Activated CD8-positive, alpha-beta T cell treated with anti-CD3 and anti-CD28 coated beads for 36 hours (primary cell): Measurements from ENCODE around the gene HK2. TPM values are rescaled to one million over a fixed set of nuclear protein-coding genes. Genes with fewer than 3 reads are reported as not detected.
A peak's percentile ranks its signal among the peaks of the same experiment; 100 is the strongest.

Source experiments
- ATAC-seq: fragments of 200-7000 bp; cut with Tn5 transposase; one replicate; pipeline ENCODE4 v1.10.0; 2021; ENCODE audit warnings: mild to moderate bottlenecking, moderate library complexity
- CTCF ChIA-PET: fragments of 350-600 bp; sonication (Branson Sonifier 250); formaldehyde crosslinking; loops from one replicate; lab custom pipeline; 2021; ENCODE audit warnings: antibody characterized with exemption; lab: Charles Lee
- POLR2A ChIA-PET: fragments of 350-600 bp; sonication (Branson Sonifier 250); formaldehyde crosslinking; loops from one replicate; lab custom pipeline; 2021; ENCODE audit warnings: antibody characterized with exemption; lab: Charles Lee
- DNase-seq: peaks from one replicate; pipeline ENCODE4 v3.0.0-alpha.2; 2020
- H3K27ac Mint-ChIP-seq: one replicate; pipeline ENCODE4 v1.8.0; 2021; ENCODE audit warnings: mild to moderate bottlenecking, mixed read lengths
- H3K27me3 Mint-ChIP-seq: one replicate; pipeline ENCODE4 v1.8.0; 2021; ENCODE audit warnings: mixed read lengths
- H3K36me3 Mint-ChIP-seq: one replicate; pipeline ENCODE4 v1.8.0; 2021; ENCODE audit warnings: low read depth, mixed read lengths
- H3K4me1 Mint-ChIP-seq: one replicate; pipeline ENCODE4 v1.8.0; 2021; ENCODE audit warnings: low read depth, mixed read lengths
- H3K4me3 Mint-ChIP-seq: one replicate; pipeline ENCODE4 v1.8.0; 2021; ENCODE audit warnings: mild to moderate bottlenecking, moderate library complexity, mixed read lengths
- H3K9me3 Mint-ChIP-seq: one replicate; pipeline ENCODE4 v1.8.0; 2021; ENCODE audit warnings: mixed read lengths
- intact Hi-C: fragments of 100-400 bp; cut with micrococcal nuclease; formaldehyde crosslinking; loops from one replicate; pipeline ENCODE4 v1.10.0; 2022
- total RNA-seq, 2 experiments: library from RNA; stranded (reverse); gene quantifications; one replicate each; pipeline ENCODE4 v1.2.3, GENCODE V29; 2021
- TF ChIP-seq, protein P1 (sequence below): fragments of 200-600 bp; IDR thresholded peaks from one replicate; pipeline ENCODE4 v1.8.0; 2022; ENCODE audit warnings: antibody characterized with exemption, mild to moderate bottlenecking

The HK2 gene
- total RNA-seq, 2 experiments from 2014 or later, result 121 to 124 TPM

DNA sequence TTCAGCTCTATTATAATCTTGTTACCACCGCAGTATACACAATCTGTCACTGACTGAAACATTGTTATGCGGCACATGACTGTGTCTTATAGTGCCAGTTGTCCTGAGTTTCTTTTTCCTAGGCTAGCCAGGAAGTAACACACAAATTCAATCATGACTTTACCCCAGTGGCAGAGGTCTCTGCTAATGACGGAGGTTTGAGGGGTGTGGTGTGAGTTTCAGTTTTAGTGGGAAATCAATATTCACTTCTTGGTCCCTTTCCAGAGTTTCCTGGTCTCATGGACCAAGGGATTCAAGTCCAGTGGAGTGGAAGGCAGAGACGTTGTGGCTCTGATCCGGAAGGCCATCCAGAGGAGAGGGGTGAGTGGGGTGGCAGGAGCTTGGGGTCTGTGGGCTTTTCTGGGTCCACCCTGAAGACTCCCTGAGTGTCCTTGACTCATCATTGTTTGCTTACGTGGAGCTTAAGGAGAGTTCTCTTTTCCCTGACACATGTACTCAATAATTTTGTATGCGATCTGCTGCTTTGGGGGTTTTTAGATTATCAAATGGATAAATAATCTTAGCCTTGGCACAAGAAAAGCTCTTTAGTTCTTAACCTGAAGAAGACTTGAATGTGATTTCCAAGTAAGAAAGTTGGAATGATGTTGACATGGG, 39.2 kb downstream of the HK2 start:
- ATAC-seq, result no peak
- Mint-ChIP-seq H3K4me1 (no peaks in the 10 kb centered on the region), H3K27ac (no peak overlapping the region), H3K36me3 (peaks cover 67% of the 10 kb centered on the region), H3K9me3 (no peaks in the 10 kb centered on the region), H3K27me3 (no peaks in the 10 kb centered on the region), H3K4me3 (no peak overlapping the region)
- intact Hi-C loops, result no loop called here
- DNase-seq, result no peak
- ChIA-PET POLR2A (no interaction called here), CTCF (interaction anchor here (1.8 kb wide), 1 partner anchor 158 kb away, joined by 7 read pairs; no protein-coding TSS in a partner anchor)
- TF ChIP-seq, protein P1, sequence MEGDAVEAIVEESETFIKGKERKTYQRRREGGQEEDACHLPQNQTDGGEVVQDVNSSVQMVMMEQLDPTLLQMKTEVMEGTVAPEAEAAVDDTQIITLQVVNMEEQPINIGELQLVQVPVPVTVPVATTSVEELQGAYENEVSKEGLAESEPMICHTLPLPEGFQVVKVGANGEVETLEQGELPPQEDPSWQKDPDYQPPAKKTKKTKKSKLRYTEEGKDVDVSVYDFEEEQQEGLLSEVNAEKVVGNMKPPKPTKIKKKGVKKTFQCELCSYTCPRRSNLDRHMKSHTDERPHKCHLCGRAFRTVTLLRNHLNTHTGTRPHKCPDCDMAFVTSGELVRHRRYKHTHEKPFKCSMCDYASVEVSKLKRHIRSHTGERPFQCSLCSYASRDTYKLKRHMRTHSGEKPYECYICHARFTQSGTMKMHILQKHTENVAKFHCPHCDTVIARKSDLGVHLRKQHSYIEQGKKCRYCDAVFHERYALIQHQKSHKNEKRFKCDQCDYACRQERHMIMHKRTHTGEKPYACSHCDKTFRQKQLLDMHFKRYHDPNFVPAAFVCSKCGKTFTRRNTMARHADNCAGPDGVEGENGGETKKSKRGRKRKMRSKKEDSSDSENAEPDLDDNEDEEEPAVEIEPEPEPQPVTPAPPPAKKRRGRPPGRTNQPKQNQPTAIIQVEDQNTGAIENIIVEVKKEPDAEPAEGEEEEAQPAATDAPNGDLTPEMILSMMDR, result no peak

DNA sequence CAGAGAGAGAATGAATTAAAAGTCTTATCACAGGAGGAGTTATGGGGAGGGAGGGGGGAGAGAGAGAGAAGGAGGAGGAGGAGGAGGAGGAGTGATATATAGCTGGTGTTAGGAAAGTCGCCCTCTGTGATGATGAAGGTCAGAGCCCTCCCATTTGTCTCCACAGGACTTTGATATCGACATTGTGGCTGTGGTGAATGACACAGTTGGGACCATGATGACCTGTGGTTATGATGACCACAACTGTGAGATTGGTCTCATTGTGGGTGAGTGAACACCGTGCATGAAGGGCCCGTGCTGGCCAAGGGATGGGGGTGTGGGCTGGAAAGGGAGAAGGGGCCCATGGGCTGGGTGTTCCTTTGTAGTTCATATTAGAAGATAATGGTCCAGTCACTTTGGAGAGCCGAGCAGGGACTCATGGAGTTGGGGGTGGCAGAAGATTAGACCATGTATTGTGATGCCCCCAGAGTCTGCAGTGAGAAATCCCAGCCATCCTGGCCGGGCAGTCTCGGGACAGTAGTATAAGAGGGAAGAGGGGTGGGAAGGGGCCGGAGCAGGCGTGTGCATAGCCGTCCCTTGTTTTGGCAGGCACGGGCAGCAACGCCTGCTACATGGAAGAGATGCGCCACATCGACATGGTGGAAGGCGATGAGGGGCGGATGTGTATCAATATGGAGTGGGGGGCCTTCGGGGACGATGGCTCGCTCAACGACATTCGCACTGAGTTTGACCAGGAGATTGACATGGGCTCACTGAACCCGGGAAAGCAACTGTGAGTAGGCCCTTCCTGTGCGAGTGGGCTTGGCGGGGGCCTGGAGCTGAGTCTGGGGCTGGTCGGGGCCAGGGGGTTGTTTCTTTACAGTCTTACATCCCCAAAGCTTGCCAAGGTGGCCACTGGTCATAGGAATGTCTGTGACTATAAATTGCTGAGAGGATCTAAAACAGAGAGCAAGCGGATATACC, 40.0 kb downstream of the HK2 start:
- intact Hi-C loops, result no loop called here
- no peak for ATAC-seq
- H3K27ac Mint-ChIP-seq, result no peak overlapping the region
- no peak for DNase-seq
- peaks cover 68% of the 10 kb centered on the region for H3K36me3 Mint-ChIP-seq
- no peaks in the 10 kb centered on the region for H3K27me3 Mint-ChIP-seq
- CTCF ChIA-PET, result interaction anchor here (1.5 to 4.2 kb wide), 4 partner anchors 38 to 183 kb away, joined by 3 to 65 read pairs (median 16); partner anchors contain the start of gene HK2
- no peaks in the 10 kb centered on the region for H3K9me3 Mint-ChIP-seq
- TF ChIP-seq, protein P1, result no peak
- no peak overlapping the region for H3K4me3 Mint-ChIP-seq
- H3K4me1 Mint-ChIP-seq, result no peaks in the 10 kb centered on the region
- POLR2A ChIA-PET, result interaction anchor here (0.8 kb wide), 1 partner anchor 162 kb away, joined by 4 read pairs; no protein-coding TSS in a partner anchor

DNA sequence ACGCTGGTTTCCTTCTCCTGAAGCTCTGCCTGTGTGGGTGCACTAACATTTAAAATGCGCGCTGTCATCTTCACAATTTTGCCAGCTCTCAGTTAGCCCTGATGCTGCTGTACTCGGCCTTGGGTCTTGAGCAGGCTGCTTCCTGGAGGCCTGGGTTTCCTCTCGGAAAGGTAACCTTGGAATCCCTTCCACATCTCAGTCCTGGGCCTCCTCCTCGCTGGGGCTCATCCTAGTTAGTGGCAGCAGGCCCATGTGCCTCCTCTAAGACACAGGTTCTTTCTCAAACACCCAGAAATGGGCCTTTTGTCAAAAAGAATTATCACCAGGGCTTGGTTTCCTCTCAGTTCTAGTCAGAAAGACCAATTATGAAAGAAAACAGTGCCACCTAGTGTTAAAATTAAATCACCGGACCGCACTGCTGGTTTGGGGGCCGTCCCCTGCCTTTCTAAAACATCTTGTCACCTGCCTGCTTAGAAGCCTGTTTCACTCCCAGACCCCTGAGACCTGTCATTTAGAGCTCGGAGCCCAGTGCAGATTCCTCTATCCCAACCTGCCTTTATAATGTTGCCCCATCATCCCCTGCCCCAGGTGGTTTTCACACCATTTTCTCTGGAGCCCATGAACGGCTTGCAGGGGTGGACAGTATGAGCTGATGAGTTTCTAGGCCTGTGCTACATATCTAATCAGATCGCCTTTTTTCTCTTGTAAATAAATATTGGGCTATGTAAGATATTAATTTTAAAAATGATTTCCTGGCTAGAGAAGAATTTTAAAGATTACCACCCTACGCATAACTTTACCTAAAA, 42.4 kb downstream of the HK2 start:
- DNase-seq (peak; percentile 54), ATAC-seq (peak; percentile 67)
- no peak overlapping the region for H3K27ac Mint-ChIP-seq
- intact Hi-C loops, result loop anchor here (2.0 kb wide), 1 partner anchor 161 kb away; no protein-coding TSS in a partner anchor
- peaks cover 80% of the 10 kb centered on the region for H3K36me3 Mint-ChIP-seq
- H3K4me3 Mint-ChIP-seq, result no peak overlapping the region
- CTCF ChIA-PET, result interaction anchor here (0.6 to 4.2 kb wide), 30 partner anchors 8 to 288 kb away, joined by 3 to 65 read pairs (median 3); partner anchors contain the start of genes HK2 and SEMA4F
- TF ChIP-seq, protein P1, result peak; percentile 63
- H3K4me1 Mint-ChIP-seq, result no peaks in the 10 kb centered on the region
- H3K9me3 Mint-ChIP-seq, result no peaks in the 10 kb centered on the region
- POLR2A ChIA-PET, result interaction anchor here (1.0 to 1.5 kb wide), 4 partner anchors 9 to 166 kb away, joined by 3 to 4 read pairs (median 3); no protein-coding TSS in a partner anchor
- no peaks in the 10 kb centered on the region for H3K27me3 Mint-ChIP-seq

DNA sequence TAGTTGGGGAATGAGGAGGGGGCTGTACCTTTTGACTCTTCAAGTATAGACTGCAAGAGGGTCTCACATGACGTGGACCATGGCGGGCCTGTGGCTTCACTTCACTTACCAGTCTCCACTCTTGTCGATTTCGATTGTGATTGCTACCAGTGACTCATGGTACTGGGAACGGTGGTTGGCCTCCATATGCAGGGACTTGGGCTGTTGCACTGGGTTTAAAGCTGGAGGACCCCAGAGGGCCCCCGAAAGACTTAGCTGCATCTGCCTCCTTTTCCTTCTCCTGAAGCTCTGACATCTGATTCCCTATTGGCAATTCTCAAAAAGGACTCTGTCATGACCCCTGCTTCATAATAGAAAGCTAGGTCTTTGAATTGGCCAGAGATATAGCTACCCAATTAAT, 43.4 kb downstream of the HK2 start:
- Mint-ChIP-seq H3K36me3 (peaks cover 78% of the 10 kb centered on the region), H3K27ac (no peak overlapping the region)
- no peak for ATAC-seq

More for the DNA sequence above, 43.4 kb downstream of the HK2 start:
- POLR2A ChIA-PET, result interaction anchor here (1.5 kb wide), 1 partner anchor 8 kb away, joined by 4 read pairs; no protein-coding TSS in a partner anchor
- intact Hi-C loops, result loop anchor here (2.0 kb wide), 1 partner anchor 163 kb away; no protein-coding TSS in a partner anchor
- Mint-ChIP-seq H3K4me1 (no peaks in the 10 kb centered on the region), H3K9me3 (no peaks in the 10 kb centered on the region), H3K4me3 (no peak overlapping the region), H3K27me3 (no peaks in the 10 kb centered on the region)
- DNase-seq, result no peak
- TF ChIP-seq, protein P1, result no peak
- CTCF ChIA-PET, result interaction anchor here (0.9 to 4.2 kb wide), 16 partner anchors 11 to 279 kb away, joined by 3 to 65 read pairs (median 3); partner anchors contain the start of genes HK2 and SEMA4F
